B cell (primary cell): ENCODE measurements around the gene RASGRP2. TPM values are rescaled to one million over a fixed set of nuclear protein-coding genes. Genes with fewer than 3 reads are reported as not detected.

ENCODE experiments used
- ATAC-seq: fragments of 200-7000 bp; cut with Tn5 transposase; one replicate; pipeline ENCODE4 v1.10.0; 2021; ENCODE audit warnings: low read depth, mild to moderate bottlenecking, moderate number of reproducible peaks, moderate library complexity
- CTCF ChIA-PET: fragments of 350-600 bp; sonication (Branson Sonifier 250); formaldehyde crosslinking; loops from one replicate; lab custom pipeline; 2021; ENCODE audit warnings: antibody characterized with exemption, inconsistent platforms; lab: Charles Lee
- POLR2A ChIA-PET: fragments of 350-600 bp; sonication (Branson Sonifier 250); formaldehyde crosslinking; loops from one replicate; lab custom pipeline; 2021; ENCODE audit warnings: antibody characterized with exemption; lab: Charles Lee
- DNase-seq: peaks from one replicate; pipeline ENCODE4 v3.0.0; 2013
- H2AFZ ChIP-seq: 2 replicates; pipeline ENCODE4 v1.6.1; 2012; ENCODE audit warnings: mild to moderate bottlenecking, low read depth, low read length; ENCODE audit not compliant: insufficient read depth, poor library complexity, severe bottlenecking
- H3K27ac ChIP-seq, 2 donors: 1 replicate in 1 of 2; 2 replicates in 1 of 2; pipeline ENCODE4 v1.5.1; 2012 to 2013; ENCODE audit warnings: low read length in 2 of 2, mild to moderate bottlenecking in 2 of 2, moderate library complexity in 1 of 2
- H3K27me3 ChIP-seq, 4 experiments: fragments of 200-600 bp in 1 of 4; sonication (generic) in 1 of 4; replicated peaks in 1 of 4; 1 replicate in 2 of 4; 2 replicates in 2 of 4; pipeline versions ENCODE4 v1.6.1 to v1.7.0; 2013 to 2016; ENCODE audit warnings: low read length in 3 of 4, mild to moderate bottlenecking in 2 of 4, mixed read lengths in 1 of 4, moderate library complexity in 1 of 4; ENCODE audit not compliant: insufficient read depth in 4 of 4, control insufficient read depth in 3 of 4; ENCODE audit errors: control extremely low read depth in 1 of 4
- H3K36me3 ChIP-seq, 2 experiments: replicated peaks in 1 of 2; 1 replicate in 1 of 2; 2 replicates in 1 of 2; pipeline versions ENCODE4 v1.6.1 to v1.7.1; 2013; ENCODE audit warnings: low read length in 1 of 2; ENCODE audit not compliant: insufficient read depth in 2 of 2, control insufficient read depth in 1 of 2; ENCODE audit errors: control extremely low read depth in 1 of 2, extremely low read depth in 1 of 2
- H3K4me1 ChIP-seq, 2 donors: fragments of 200-600 bp in 1 of 2; sonication (generic) in 1 of 2; 1 replicate in 1 of 2; 2 replicates in 1 of 2; pipeline versions ENCODE4 v1.5.1 to v1.6.1; 2013 to 2017; ENCODE audit warnings: low read length in 2 of 2; ENCODE audit not compliant: control insufficient read depth in 2 of 2, insufficient read depth in 2 of 2
- H3K4me2 ChIP-seq: replicated peaks from 2 replicates; pipeline ENCODE3; 2012; ENCODE audit warnings: mild to moderate bottlenecking, low read depth, low read length; ENCODE audit not compliant: poor library complexity, severe bottlenecking
- H3K4me3 ChIP-seq, 5 experiments: fragments of 200-600 bp in 1 of 5; sonication (generic) in 1 of 5; 1 replicate in 3 of 5; 2 replicates in 2 of 5; pipeline versions ENCODE4 v1.5.1 to v1.7.0; 2011 to 2016; ENCODE audit warnings: low read length in 4 of 5, mild to moderate bottlenecking in 4 of 5, low read depth in 2 of 5, control low read depth in 1 of 5, moderate library complexity in 1 of 5; ENCODE audit not compliant: insufficient read depth in 1 of 5; ENCODE audit errors: control extremely low read depth in 1 of 5, extremely low read depth in 1 of 5
- H3K79me2 ChIP-seq: fragments of 200-600 bp; sonication (generic); one replicate; pipeline ENCODE4 v1.6.0; 2016; ENCODE audit warnings: low read length; ENCODE audit not compliant: control insufficient read depth, insufficient read depth
- H3K9ac ChIP-seq: fragments of 200-600 bp; sonication (generic); 2 replicates; pipeline ENCODE4 v1.6.1; 2017; ENCODE audit warnings: mild to moderate bottlenecking, low read length, moderate library complexity
- H3K9me3 ChIP-seq, 3 donors: one replicate each; pipeline versions ENCODE4 v1.6.1 to v1.7.1; 2013; ENCODE audit warnings: low read length in 2 of 3; ENCODE audit not compliant: control insufficient read depth in 2 of 3, insufficient read depth in 1 of 3; ENCODE audit errors: control extremely low read depth in 1 of 3
- H4K20me1 ChIP-seq: 2 replicates; pipeline ENCODE4 v1.6.0; 2012; ENCODE audit warnings: mild to moderate bottlenecking, low read length; ENCODE audit not compliant: insufficient read depth, control insufficient read depth, poor library complexity, severe bottlenecking
- H3K27ac Mint-ChIP-seq: one replicate; pipeline ENCODE4 v1.8.0; 2021; ENCODE audit warnings: mixed read lengths
- H3K27me3 Mint-ChIP-seq: one replicate; pipeline ENCODE4 v1.8.0; 2021; ENCODE audit warnings: mixed read lengths
- H3K4me1 Mint-ChIP-seq: one replicate; pipeline ENCODE4 v1.8.0; 2021; ENCODE audit warnings: mixed read lengths
- H3K4me3 Mint-ChIP-seq: one replicate; pipeline ENCODE4 v1.8.0; 2021; ENCODE audit warnings: mixed read lengths
- H3K9me3 Mint-ChIP-seq: one replicate; pipeline ENCODE4 v1.8.0; 2022; ENCODE audit warnings: mixed read lengths; ENCODE audit not compliant: insufficient read depth
- EZH2 ChIP-seq: IDR thresholded peaks from 2 replicates; pipeline ENCODE4 v1.6.1; 2012; ENCODE audit warnings: borderline replicate concordance, low read depth, mild to moderate bottlenecking, moderate library complexity, low read length; ENCODE audit not compliant: insufficient read depth, poor library complexity, severe bottlenecking
- WGBS: methylation state at CpG from one replicate; pipeline ENCODE4 v1.1.5; 2013; ENCODE audit warnings: missing lambda C conversion rate; ENCODE audit not compliant: insufficient coverage; 5-methylcytosine and 5-hydroxymethylcytosine counted together
- intact Hi-C: fragments of 100-400 bp; cut with micrococcal nuclease; formaldehyde crosslinking; loops from one replicate; pipeline ENCODE4 v1.10.0; 2022
- polyA plus RNA-seq: library from polyadenylated mRNA; depleted of rRNA; stranded (reverse); fragments of >200 nt; gene quantifications from 2 replicates; pipeline ENCODE4 v1.2.3, GENCODE V29; 2012
- total RNA-seq, 2 donors: library from RNA; stranded (reverse); fragments of 120-200 nt in 1 of 2; gene quantifications; 1 replicate in 1 of 2; 2 replicates in 1 of 2; pipeline versions ENCODE4 v1.2.3 to v1.2.4, GENCODE V29; 2013 to 2022
- TF ChIP-seq, protein P1 (sequence below): fragments of 200-600 bp; IDR thresholded peaks from one replicate; pipeline ENCODE4 v1.8.0; 2022; ENCODE audit warnings: antibody characterized with exemption, mild to moderate bottlenecking

The RASGRP2 gene
- total and polyA plus RNA-seq, 2 donors (not counting 1 experiment from before 2014, with no cell fraction given): 628 to 1,139 TPM

DNA sequence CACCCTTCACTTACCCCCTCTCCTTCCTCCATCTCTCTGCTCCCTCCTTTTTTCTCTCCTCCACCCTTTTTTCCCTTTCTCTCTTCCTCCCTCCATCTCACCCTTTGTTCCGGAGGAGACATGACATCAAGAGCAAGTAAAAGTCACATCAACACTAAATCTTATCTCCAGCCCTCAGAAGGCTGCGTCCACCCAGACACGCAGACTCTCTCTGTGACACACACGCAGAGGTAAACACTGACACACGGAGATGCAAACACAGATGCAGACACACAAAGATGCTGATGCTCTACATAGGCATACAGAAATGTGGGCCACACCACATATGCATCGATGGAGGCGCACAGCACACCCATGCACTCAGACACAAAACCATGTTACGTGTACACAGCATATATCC lies 47.9 kb downstream of the RASGRP2 start:
- Histone ChIP-seq H3K4me3 (no peak overlapping the region), H3K79me2 (no peaks in the 10 kb centered on the region), H3K27ac (no peak overlapping the region), H3K9me3 (no peaks in the 10 kb centered on the region), H3K36me3 (no peaks in the 10 kb centered on the region), H3K4me2 (no peak overlapping the region), H3K27me3 (peaks cover 0 to 21% (median 8%) of the 10 kb centered on the region in 4 experiments), H3K4me1 (peaks cover 18 to 28% of the 10 kb centered on the region in 2 donors), H3K9ac (no peak overlapping the region), H2AFZ (no peak overlapping the region), H4K20me1 (no peaks in the 10 kb centered on the region)
- ATAC-seq (no peak), DNase-seq (no peak)
- POLR2A ChIA-PET: no interaction called here
- Mint-ChIP-seq H3K4me1 (peaks cover 25% of the 10 kb centered on the region), H3K9me3 (no peaks in the 10 kb centered on the region), H3K27me3 (peaks cover 31% of the 10 kb centered on the region), H3K4me3 (no peak overlapping the region), H3K27ac (no peak overlapping the region)
- CTCF ChIA-PET: no interaction called here
- 93% methylated on average over 5 of the region's 8 CpGs for WGBS
- TF ChIP-seq, protein P1, sequence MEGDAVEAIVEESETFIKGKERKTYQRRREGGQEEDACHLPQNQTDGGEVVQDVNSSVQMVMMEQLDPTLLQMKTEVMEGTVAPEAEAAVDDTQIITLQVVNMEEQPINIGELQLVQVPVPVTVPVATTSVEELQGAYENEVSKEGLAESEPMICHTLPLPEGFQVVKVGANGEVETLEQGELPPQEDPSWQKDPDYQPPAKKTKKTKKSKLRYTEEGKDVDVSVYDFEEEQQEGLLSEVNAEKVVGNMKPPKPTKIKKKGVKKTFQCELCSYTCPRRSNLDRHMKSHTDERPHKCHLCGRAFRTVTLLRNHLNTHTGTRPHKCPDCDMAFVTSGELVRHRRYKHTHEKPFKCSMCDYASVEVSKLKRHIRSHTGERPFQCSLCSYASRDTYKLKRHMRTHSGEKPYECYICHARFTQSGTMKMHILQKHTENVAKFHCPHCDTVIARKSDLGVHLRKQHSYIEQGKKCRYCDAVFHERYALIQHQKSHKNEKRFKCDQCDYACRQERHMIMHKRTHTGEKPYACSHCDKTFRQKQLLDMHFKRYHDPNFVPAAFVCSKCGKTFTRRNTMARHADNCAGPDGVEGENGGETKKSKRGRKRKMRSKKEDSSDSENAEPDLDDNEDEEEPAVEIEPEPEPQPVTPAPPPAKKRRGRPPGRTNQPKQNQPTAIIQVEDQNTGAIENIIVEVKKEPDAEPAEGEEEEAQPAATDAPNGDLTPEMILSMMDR: no peak
- no peak for TF ChIP-seq EZH2
- intact Hi-C loops: no loop called here

DNA sequence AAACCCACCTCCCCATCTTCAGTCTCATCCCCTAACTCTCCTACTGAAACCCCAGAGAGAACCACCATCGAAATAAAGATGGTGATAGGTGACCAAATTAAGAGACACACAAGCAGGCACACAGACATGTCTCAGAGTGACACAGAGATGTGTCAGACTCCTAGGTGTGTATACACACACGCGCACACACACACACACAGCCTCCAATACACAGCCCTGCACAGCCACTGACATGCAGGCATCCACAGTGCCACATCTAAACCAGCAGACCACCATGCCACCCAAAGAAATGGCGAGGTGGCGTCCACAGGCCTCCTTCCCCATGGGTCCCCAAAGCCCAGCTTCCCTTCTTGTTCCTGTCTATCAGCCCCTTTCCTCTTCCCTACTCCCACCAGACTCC lies 48.4 kb downstream of the RASGRP2 start:
- H3K4me2 ChIP-seq: no peak overlapping the region
- no peak overlapping the region for H3K27ac Mint-ChIP-seq
- WGBS: 100% methylated on average over 4 of the region's 5 CpGs
- no peak overlapping the region for H3K27ac ChIP-seq
- ChIA-PET CTCF (interaction anchor here (0.5 kb wide), 1 partner anchor 318 kb away, joined by 4 read pairs; no protein-coding TSS in a partner anchor), POLR2A (no interaction called here)
- no peak for DNase-seq
- TF ChIP-seq, protein P1: no peak
- TF ChIP-seq EZH2: no peak
- H3K9me3 Mint-ChIP-seq: no peaks in the 10 kb centered on the region
- intact Hi-C loops: no loop called here
- no peak overlapping the region for H3K4me3 ChIP-seq
- peaks cover 26% of the 10 kb centered on the region for H3K27me3 Mint-ChIP-seq
- peaks cover 18 to 28% of the 10 kb centered on the region in 2 donors for H3K4me1 ChIP-seq
- no peak overlapping the region for H3K9ac ChIP-seq
- H3K27me3 ChIP-seq: peaks cover 0 to 21% (median 10%) of the 10 kb centered on the region in 4 experiments
- H3K9me3 ChIP-seq: no peaks in the 10 kb centered on the region
- H3K4me3 Mint-ChIP-seq: no peak overlapping the region
- peaks cover 27% of the 10 kb centered on the region for H3K4me1 Mint-ChIP-seq
- H2AFZ ChIP-seq: no peak overlapping the region
- ATAC-seq: no peak
- H4K20me1 ChIP-seq: no peaks in the 10 kb centered on the region
- no peaks in the 10 kb centered on the region for H3K79me2 ChIP-seq
- H3K36me3 ChIP-seq: no peaks in the 10 kb centered on the region
